ENCODE data around the gene SPATS2L. TPM values are rescaled to one million over a fixed set of nuclear protein-coding genes. Genes with fewer than 3 reads are reported as not detected.

SPATS2L gene
- total RNA-seq, 1 experiment from 2014 or later: 47.3 TPM

GRCh38 chr2:200263279-200263678 is 43.2 kb upstream of the SPATS2L start:
- Histone ChIP-seq H3T11ph (ENCODE audit: low read length) (no peak overlapping the region), H4K5ac (ENCODE audit: insufficient read length, low read depth, low read length) (no peak overlapping the region), H4K91ac (ENCODE audit: insufficient read length, low read depth, low read length) (no peak overlapping the region), H4K8ac (replicated peaks; ENCODE audit: insufficient read length, low read depth, low read length) (no peak overlapping the region), H3K9ac (ENCODE audit: extremely low read depth, insufficient read length, low read length) (no peak overlapping the region), H4K20me1 (ENCODE audit: control insufficient read depth, insufficient read depth, insufficient read length) (no peaks in the 10 kb centered on the region), H2BK12ac (ENCODE audit: insufficient read length, low read depth, low read length) (no peak overlapping the region), H3K56ac (ENCODE audit: insufficient read length, low read depth, low read length) (no peak overlapping the region), H3K27ac (ENCODE audit: insufficient read length, low read depth, low read length) (no peak overlapping the region), H3K9me3 (ENCODE audit: control insufficient read depth, low read depth, low read length) (no peaks in the 10 kb centered on the region), H3K23ac (ENCODE audit: insufficient read length, low read depth, low read length) (no peak overlapping the region), H2AFZ (ENCODE audit: low read length) (no peak overlapping the region), H2BK120ac (ENCODE audit: low read depth, low read length, poor library complexity, severe bottlenecking) (no peak overlapping the region), H3K14ac (ENCODE audit: insufficient read depth, low read length) (no peak overlapping the region), H3K79me2 (ENCODE audit: insufficient read depth, low read length) (no peaks in the 10 kb centered on the region), H2BK5ac (ENCODE audit: insufficient read length, low read length) (no peak overlapping the region), H3K27me3 (ENCODE audit: insufficient read depth, low read length) (no peaks in the 10 kb centered on the region), H3K4me2 (ENCODE audit: insufficient read depth, insufficient read length, low read length) (no peak overlapping the region), H3K18ac (ENCODE audit: insufficient read length, low read depth, low read length) (no peak overlapping the region), H3K79me1 (ENCODE audit: insufficient read depth, low read depth, low read length, poor library complexity, severe bottlenecking) (no peaks in the 10 kb centered on the region), H2BK20ac (ENCODE audit: low read depth, low read length, poor library complexity, severe bottlenecking) (no peak overlapping the region), H3K4ac (ENCODE audit: low read depth, low read length) (no peak overlapping the region), H3K23me2 (ENCODE audit: insufficient read length, low read depth, low read length, poor library complexity, severe bottlenecking) (no peaks in the 10 kb centered on the region), H3K4me1 (ENCODE audit: insufficient read depth, low read length) (no peaks in the 10 kb centered on the region; the same call in none of the 2 replicates), H2BK15ac (ENCODE audit: low read depth, low read length) (no peak overlapping the region), H2AK5ac (ENCODE audit: insufficient read length, low read length) (no peak overlapping the region)
- DNase-seq: no peak
- WGBS (ENCODE audit: extremely low coverage, insufficient read length, low lambda C conversion rate): no CpG with 5 or more reads among the region's 1 CpG
- TF ChIP-seq CTCF (conservative IDR thresholded peaks at IDR 0.05): no peak
- H3K27me3 Mint-ChIP-seq (ENCODE audit: low read depth): no peaks in the 10 kb centered on the region
- no peak overlapping the region for H3K27ac Mint-ChIP-seq
- H3K4me3 Mint-ChIP-seq: no peak overlapping the region
- peaks cover 13 to 14% of the 10 kb centered on the region in 2 experiments for H3K4me1 Mint-ChIP-seq
- H3K9me3 Mint-ChIP-seq: peaks cover 0 to 10% of the 10 kb centered on the region in 2 experiments; a peak in 3 of 5 replicates
- H3K36me3 Mint-ChIP-seq (ENCODE audit: insufficient read depth in 1 of 3, low read depth in 3 of 3): peaks cover 0 to 17% (median 8%) of the 10 kb centered on the region in 3 experiments; a peak in 6 of 7 replicates
